C4-2B (cell line): Measurements from ENCODE around the gene MRGPRF.

Source experiments
- ZFX ChIP-seq: fragments of 450-650 bp; IDR thresholded peaks from 2 replicates; pipeline ENCODE4 v1.6.1; 2017
- TF ChIP-seq, protein P1 (sequence below): fragments of 450-650 bp; conservative IDR thresholded peaks from 2 replicates; pipeline ENCODE4 v1.5.1; 2017; ENCODE audit warnings: mild to moderate bottlenecking

DNA sequence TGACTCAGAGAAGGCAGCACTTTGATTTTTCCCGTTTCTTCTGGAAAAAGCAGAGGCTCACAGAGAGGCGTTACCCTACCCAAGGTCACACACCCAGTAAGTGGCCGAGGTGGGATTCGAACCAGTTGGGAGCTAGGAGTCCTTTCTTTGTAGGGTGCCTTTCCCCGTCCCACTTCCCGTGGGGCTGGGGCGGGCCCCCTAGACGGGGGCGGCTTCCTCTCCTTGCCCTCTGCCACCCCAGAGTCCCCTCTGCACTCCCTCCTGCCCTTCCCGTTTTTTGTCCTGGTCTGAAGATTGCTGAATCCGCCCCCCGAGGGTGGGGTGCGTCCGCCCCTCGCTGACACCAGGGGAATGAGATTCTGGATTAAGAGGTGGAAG, 36.4 kb upstream of the MRGPRF start:
- TF ChIP-seq, protein P1, sequence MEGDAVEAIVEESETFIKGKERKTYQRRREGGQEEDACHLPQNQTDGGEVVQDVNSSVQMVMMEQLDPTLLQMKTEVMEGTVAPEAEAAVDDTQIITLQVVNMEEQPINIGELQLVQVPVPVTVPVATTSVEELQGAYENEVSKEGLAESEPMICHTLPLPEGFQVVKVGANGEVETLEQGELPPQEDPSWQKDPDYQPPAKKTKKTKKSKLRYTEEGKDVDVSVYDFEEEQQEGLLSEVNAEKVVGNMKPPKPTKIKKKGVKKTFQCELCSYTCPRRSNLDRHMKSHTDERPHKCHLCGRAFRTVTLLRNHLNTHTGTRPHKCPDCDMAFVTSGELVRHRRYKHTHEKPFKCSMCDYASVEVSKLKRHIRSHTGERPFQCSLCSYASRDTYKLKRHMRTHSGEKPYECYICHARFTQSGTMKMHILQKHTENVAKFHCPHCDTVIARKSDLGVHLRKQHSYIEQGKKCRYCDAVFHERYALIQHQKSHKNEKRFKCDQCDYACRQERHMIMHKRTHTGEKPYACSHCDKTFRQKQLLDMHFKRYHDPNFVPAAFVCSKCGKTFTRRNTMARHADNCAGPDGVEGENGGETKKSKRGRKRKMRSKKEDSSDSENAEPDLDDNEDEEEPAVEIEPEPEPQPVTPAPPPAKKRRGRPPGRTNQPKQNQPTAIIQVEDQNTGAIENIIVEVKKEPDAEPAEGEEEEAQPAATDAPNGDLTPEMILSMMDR: no peak
- TF ChIP-seq ZFX: no peak
